HL-60/S4 treated with retinoic acid at 250 ng/mL for 4 days and 3 days (cell line): Measurements from ENCODE around the gene KRABD2.
"Not testable (repeated sequence)": the region's sequence is repeated elsewhere in the genome, so short reads cannot be mapped to it uniquely, and the experiment has no call there.

Experiments
- in situ Hi-C: fragments of 300-500 bp; cut with MboI; formaldehyde crosslinking; loops from 2 replicates; pipeline ENCODE4 v1.7.0; 2022; ENCODE audit warnings: low sequenced_read_pairs

The KRABD2 gene

DNA sequence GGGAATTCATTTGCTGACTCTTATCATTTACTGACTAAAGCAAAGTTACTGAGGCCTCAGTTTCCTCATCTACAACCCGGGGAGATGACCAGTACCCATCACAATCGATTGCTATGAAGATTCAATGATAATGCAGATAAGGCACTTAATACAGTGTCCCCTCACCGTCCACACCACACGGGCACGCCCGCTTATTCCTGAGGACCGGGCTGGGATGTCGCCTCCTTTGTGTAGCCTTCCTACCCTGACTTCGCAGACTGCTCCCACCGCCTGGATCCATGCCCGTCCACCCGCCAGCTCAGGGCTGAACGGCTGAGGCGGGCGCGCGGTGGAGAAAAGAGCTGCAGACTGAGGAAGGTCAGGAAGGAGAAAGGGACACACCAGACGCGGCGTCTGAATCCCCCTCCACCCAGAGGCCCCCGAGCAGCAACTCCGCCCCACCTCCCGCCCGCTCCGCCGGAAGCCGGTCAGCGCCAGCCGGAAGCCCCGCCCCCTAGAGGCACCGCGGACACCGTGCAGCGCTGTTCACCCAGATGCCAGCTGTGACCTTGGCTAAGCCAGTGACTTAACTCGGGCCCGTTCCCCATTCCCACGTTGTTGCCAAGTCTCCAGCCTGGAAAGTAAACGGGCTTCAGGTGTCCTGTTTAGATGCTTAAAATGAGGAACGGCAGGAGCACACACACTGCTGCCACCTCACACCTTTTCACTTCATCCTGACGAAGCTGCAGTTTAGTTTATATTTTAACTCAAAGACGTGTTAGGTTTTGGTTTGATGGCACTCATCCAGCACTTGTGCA lies at the start of gene KRABD2:
KRABD2 (minus strand) TSS at position 434 of the 797 bp plus-strand sequence.
- in situ Hi-C loops = no loop called here

DNA sequence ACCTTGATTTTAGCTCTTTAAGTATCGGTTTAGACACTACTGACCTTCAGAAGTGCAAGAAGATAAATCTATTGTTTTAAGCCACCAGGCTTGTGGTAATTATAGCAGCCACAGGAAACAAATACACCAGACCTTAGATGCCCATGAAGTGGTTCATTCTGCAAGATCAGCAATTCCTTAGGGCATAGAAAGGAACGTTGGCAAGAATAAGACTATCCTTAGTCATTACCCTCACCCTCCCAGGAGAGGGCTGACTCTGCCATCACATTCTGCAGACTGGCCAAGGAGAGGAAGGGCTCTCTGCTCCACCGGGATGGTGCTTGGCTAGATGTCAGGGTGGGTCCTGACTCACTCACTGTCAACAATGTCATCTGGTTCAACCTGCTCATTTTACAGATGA lies 45.1 kb upstream of the KRABD2 start:
- in situ Hi-C loops = loop anchor here (25.0 kb wide), 1 partner anchor 316 kb away; the partner anchor contains the start of gene CCDC42

DNA sequence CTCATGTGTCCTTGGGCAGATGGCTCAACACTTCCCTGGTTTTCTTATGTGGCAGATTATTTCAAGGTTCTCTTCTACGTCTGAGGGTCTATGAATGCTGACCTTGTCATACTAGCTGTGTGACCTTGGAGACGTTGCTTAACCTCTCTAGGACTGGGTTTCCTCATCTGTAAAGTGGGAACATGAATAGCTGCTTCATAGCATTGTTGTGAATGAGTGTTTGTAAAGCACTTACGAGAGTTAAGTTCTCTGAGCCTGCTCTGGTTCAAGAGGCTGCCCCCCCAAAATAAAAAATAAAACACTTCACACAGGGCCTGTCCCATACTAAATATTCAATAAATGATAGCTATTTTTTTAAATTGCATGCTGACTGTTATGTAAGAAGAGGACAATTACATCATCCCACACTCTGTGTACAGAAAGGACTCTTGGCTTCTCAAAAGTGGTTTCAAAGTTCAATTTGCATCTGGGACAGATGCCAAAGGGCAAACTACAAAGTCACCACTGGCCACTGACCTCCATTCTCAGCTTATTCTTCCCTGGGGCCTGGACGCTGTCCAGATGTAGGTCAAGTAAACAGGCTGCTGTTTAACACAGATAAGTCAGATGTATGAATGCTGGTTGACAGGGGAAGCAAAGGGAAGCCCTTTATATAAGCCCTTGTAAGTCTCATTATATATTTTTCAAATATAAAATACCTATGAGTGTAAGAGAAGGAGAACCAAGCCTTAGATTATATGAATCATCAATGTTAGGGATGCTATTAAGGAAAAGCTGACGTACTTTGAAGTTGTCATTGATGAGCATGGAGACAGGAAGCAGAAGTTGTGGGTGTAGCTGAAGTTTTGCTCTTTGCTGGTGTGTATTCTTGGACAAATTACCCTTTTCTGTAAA lies 43.8 kb upstream of the KRABD2 start:
- in situ Hi-C loops = loop anchor here (25.0 kb wide), 1 partner anchor 317 kb away; the partner anchor contains the start of gene CCDC42

DNA sequence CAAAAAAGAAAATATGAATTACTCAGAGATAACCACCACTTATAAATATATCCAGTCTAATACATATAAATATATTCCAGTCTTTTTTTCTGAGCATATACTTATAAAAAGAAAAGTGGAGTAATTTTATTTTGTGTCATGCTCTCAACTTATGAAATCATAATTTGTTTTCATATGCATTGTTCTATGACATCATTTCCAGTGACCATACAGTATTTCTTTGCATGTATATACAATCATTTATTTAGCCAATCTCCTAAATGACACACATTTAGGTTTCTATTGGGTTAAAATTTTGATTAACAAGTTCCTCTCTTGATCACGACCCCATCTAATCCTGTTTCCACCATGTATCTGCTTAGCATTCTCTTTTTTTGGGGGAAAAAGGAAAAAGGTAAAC lies 42.8 kb upstream of the KRABD2 start:
- in situ Hi-C loops = loop anchor here (25.0 kb wide), 1 partner anchor 318 kb away; the partner anchor contains the start of gene CCDC42

DNA sequence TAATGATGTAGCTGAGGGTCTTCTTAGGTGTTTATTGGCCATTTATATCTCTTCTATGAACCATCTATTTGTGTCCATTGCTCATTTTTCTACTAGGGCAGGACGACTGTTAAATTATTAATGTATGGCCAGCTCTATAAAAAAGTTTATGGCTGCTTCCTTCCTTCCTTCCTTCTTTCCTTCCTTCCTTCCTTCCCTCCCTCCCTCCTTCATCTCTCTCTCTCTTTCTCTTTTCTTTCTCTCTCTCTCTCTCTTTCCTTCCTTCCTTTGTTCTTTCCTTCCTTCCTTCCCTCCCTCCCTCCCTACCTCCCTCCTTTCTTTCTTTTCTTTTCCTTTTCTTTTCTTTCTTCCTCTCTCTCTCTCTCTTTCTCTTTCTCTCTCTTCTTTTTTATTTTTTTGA lies 42.0 kb upstream of the KRABD2 start:
- in situ Hi-C loops = loop anchor here (25.0 kb wide), 1 partner anchor 319 kb away; the partner anchor contains the start of gene CCDC42

DNA sequence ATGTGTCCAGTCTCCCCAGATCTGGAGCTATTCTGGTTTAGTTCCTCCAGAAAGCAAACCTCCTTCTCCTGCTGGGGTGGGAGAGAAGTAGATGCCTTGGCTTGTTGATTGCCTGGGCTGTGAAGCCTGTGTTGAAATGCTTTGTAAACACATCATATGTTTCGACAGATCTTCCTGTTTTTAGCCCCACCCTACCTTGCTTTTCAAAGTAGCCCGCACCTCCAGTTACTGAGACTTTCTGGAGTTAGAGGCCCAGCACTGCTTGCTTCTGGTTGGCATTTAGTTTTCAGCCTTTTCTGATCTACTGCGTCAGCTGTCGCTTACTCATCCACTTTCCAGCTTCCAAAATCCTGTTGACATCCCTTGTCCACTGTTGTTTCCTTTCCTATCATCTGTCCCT lies 41.3 kb upstream of the KRABD2 start:
- in situ Hi-C loops = loop anchor here (25.0 kb wide), 1 partner anchor 319 kb away; the partner anchor contains the start of gene CCDC42

DNA sequence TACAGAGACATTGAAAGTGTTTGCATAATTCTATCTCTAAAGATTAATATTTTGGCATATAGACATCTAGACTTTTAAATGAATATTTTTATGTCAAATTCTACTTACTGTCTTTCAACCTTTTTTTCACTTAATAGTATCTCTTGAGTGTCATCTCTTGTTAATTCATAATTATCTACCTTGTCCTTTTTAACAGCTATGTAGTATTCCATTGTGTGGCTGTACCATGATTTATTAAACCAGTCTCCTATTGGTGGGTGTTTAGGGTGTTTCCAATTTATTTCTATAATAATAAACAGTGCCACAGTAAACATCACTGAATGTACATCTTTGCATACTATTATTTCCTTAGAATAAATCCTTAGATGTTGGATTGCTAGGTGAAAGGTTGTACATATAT lies 37.4 kb upstream of the KRABD2 start:
- in situ Hi-C loops = loop anchor here (25.0 kb wide), 1 partner anchor 323 kb away; the partner anchor contains the start of gene CCDC42

DNA sequence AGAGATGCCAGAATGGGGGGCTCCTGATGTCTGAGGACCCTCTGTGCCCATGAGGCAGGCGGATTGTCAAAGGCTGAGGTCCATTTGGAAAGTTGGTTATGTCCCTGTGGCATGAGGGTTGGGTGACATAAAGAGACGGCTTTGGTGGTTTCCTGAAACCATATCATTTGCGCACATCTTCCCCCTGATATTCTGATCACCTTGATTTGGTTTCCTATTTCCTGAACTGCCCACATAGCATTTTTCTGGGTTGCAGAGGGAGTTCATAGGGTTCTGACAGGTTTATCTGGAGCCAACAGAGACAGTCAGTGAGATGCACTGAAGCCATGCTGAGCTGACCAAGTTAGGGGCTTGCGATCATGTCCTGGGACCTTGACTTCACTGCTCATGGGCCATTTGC lies 36.8 kb upstream of the KRABD2 start:
- in situ Hi-C loops = loop anchor here (25.0 kb wide), 1 partner anchor 324 kb away; the partner anchor contains the start of gene CCDC42

DNA sequence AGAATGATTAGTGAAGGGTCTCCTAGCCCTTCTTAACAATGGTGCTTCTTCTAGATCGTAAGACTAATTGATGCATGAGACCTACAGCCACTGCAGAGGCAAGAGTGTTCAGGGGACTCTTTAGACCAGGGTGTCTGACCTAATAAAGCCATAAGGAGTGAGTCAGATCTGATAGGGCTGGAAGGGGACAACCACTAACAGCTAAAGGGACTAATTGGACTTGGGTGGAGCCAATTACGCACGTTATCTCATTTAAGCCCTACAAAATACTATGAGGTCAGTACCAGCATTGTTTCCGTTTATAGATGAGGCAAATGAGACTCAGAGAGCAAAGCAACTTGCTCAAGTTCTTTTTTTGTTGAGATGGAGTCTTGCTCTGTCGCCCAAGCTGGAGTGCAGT lies 35.6 kb upstream of the KRABD2 start:
- in situ Hi-C loops = loop anchor here (25.0 kb wide), 1 partner anchor 325 kb away; the partner anchor contains the start of gene CCDC42

DNA sequence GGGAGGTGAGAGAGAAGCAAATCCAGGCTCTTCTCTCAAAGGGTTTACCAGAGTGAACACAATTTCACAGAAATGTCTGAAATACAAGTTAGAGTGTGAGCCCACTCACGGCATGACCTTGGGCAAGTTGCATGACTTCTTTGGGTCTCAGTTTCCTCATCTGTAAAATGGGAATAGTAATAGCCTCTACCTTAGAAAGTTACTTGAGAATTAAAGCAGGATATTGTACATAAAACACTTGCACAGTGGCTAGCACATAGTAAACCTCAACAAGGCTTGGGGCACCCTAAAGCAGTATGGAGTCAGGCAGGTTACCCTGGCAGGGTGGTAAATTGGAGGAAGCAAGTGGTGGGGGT lies 34.4 kb upstream of the KRABD2 start:
- in situ Hi-C loops = loop anchor here (25.0 kb wide), 1 partner anchor 326 kb away; the partner anchor contains the start of gene CCDC42

DNA sequence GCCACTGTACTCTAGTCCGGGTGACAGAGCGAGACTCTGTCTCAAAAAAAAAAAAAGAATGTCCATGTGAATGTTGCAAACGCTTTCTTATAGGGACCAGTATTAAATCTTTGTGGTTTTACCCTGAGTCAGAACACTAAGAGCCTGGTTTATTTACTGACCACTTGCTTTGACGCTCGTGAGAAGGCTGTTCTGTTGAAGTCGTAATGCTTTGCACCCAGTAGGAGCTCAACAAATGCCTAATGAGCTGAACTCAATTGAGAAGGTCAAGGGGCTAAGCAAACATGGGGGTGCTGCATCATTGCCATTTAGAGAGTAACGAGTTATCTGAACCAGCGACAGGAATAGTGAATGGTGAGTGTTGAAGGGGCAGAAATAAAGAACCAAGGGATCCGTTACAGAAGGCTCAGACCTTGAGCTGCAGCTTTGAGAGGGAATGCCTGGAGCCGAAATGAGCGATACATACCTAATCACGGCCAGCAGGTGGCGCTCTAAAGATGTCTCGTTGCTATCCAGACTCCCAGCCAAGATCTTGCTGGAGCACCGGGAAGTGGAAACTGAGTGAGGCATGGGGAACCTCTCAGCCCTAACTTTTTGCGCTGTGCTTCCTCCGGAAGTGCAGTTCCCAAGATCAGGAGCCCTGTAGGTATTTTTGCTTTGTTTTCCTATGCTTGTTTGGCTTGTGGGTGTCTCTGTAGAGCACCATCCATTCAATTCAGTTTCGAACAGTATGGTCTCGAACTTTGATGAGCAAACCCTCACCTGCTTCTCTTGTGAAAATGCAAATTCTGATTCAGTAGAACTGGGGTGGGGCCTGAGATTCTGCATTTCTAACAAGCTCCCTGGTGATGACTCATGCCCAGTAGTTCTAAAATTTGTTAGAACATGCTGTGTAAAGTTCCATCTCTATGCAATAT lies 33.7 kb upstream of the KRABD2 start:
- in situ Hi-C loops = loop anchor here (25.0 kb wide), 1 partner anchor 327 kb away; the partner anchor contains the start of gene CCDC42

DNA sequence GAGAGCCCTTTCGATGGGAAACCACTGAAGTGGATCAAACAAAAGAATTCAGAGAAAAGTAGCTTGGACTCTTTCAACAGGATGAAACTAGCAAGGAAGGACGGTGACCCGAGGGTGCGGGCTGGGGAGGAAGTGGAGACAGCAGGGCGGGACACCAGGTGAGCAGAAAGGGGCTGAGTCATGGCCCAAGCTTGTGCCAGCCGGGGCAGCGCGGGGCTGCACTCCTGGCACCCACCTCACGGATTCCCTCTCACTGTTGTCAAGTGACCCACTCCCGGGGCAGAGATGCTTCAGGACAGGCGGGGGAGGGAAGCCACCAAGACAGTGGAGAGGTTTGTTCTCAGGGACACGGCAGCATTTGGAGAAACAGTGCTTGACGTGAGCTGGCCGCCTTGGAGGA lies 31.9 kb upstream of the KRABD2 start:
- in situ Hi-C loops = loop anchor here (25.0 kb wide), 1 partner anchor 329 kb away; the partner anchor contains the start of gene CCDC42

DNA sequence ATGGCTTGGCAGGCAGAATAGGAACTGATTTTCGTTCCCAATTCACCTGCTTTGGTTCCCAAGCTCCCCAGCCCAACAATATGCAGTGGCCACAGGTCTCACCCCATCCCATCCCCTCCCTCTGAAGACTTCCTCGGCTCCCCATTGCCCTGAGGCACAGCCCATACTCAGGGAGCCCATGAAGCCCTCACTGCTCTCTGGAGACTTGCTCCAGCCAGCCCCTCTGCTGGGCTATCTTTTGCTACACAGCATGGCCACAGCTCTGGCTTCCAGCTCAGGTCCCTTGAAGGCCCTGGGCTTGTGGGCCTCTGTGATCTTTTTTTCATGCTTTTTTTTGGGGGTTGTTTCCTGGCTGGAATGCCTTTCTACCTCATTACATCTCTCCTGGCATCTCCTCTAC lies 29.7 kb upstream of the KRABD2 start:
- in situ Hi-C loops = loop anchor here (25.0 kb wide), 1 partner anchor 331 kb away; the partner anchor contains the start of gene CCDC42

DNA sequence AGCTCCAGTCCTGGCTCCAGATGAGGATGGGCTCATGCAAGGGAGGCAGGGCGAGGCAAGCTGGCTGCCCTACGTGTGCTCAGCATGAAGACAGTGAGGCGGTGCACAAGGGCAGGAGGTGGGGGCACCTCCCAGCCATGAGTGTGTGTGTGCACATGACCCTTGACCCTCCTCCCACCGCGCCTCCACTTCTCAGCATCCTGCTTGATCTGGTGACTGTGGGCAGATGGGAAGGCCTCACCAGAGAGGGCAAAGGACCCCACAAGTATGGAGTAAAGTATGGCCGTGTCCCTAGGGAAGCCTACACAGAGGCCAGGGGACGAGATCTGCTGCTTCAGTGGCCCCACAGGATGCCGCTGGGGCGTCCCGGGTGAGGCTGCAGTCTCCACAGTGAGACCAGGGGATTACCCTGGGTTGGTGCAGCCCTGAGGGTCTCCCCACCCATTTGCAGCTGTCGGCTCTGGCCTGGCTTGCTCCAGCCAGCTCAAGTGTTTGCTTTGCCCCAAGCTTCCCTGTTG lies 29.1 kb upstream of the KRABD2 start:
- in situ Hi-C loops = loop anchor here (25.0 kb wide), 1 partner anchor 332 kb away; the partner anchor contains the start of gene CCDC42

DNA sequence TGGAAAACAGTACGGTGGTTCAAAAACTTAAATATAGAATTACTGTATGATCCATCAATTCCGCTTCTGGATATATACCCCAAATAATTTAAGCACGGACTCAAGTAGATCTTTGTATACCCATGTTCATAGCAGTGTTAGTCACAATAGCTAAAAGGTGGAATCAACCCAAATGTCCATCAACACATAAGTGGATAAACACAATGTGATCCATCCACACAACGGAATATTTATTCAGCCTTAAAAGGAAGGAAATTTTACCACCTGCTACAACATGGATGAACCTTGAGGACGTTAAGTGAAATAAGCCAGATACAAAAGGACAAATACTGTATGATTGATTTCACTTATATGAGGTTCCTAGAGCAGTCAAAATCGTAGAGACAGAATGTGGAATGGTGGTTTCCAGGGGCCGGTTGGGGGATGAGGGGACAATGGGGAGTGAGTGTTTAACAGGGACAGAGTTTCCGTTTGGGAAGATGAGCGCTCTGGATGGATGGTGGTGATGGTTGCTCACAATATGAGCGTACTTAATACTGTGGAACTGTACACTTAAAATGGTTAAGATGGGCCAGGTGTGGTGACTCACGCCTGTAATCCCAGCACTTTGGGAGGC lies 26.5 kb upstream of the KRABD2 start:
- in situ Hi-C loops = loop anchor here (25.0 kb wide), 1 partner anchor 334 kb away; the partner anchor contains the start of gene CCDC42

DNA sequence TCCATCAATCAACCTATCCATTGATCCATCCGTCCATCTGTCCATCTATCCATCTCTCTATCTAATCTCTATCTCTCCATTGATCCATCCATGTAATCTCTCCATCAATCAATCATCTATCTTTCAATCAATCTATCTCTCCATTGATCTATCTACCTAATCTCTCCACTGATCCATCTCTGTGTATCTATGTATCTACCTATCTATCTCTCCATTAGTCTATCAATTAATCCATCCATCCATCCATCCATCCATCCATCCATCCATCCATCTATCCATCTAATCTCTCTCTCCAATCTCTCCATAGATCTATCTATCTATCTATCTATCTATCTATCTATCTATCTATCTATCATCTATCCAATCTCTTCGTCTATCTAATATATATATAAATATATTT lies 24.6 kb upstream of the KRABD2 start:
- in situ Hi-C loops = loop anchor here (25.0 kb wide), 1 partner anchor 336 kb away; the partner anchor contains the start of gene CCDC42

DNA sequence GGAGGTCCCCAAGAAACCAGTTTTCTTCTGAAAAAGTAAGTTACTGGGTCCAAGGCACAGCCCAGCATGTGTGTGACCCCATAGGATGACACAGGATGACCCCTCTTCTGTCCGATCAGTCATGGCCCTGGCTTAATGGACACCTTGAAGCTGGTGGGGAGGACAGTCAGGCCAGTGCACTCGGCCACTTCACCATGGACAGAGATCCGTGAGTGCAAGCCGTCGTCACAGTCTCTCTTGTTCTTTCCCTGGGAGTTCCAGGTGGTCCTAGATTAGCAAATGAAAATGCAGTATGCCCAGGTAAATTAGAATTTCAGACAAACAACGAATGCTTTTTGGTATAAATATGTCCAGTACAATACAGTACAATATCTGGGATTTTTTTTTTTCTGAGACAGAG lies 22.5 kb upstream of the KRABD2 start:
- in situ Hi-C loops = no loop called here

DNA sequence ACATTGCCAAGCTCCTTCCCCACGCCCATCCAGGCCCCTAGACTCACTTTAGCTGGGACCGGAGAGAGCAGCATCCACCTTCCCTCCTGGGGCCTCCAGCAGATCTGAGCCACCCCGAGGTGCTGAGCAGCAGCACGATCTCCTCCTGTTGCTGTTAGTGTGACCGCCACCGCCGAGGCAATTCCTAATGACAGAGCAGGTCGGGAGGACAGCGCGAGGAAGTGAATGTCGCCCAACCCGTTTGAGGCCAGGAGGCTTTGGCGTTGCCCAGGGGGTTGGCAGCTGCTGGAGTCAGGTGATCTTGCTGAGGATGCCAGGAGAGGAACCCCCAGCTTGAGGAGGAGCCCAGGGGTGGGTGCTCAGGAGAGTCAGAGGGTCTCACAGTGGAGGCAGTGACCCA lies 21.1 kb upstream of the KRABD2 start, which contains the start of gene RNF222:
RNF222 (minus strand) TSS at position 192 of the 400 bp plus-strand sequence. CDS start 4,366 bp downstream, outside the sequence.
- in situ Hi-C loops = no loop called here

DNA sequence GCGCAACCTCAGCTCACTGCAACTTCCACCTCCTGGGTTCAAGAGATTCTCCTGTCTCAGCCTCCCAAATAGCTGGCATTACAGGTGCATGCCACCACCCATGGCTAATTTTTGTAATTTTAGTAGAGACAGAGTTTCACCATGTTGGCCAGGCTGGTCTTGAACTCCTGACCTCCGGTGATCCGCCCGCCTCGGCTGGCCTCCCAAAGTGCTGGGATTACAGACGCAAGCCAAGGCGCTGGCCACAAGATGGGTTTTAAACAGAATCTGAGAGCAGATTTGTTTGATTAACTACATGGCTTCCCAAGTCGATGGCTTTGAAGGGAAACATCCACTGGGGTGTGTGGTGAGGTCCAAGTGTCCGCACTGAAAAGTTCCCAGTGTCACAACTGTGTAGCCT lies 18.0 kb upstream of the KRABD2 start:
- in situ Hi-C loops = not testable (repeated sequence)
